ENCODE data around the gene PDE1C. TPM values are rescaled to one million over a fixed set of nuclear protein-coding genes. Genes with fewer than 3 reads are reported as not detected.

Gene PDE1C
- total RNA-seq, 1 donor from 2014 or later: 9.9 TPM

DNA sequence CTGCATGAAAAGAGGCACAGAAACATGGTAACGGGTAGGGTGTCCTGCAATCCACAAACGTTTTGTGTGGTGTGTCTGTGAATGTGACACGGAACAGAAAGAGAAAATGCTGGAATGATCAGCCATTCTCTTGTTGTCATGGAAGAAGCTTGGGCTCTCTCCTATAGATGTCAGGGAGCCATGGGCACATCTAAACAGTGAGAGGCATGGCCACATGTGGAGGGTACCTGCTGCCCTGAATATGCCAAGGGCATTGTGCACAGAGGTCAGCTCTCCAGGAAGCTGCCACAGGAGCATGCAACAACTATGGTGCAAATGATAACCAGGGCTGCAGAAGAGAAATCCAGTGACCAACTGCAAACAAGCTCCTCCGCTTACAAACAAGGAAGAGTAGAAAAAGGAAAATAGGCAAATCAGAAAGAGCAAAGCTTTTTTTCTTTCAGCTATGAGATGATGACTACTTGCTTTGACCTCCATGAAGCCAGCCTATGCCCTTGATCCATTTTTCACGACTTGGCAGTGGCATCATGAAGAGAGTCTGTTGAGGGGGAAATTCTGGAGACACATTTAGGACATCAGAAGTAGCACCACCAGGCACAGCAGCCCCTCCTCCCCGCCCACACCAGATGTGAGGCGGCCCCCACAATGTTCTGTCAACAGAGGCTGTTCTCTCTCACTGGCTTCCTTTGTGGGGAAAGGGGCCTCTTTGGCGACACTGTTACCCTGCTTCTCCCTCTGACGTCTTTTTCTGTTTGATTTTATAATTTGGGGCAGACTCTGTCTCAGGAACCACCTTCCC is 4.8 kb upstream of the PDE1C start:
- DNase-seq: no peak

DNA sequence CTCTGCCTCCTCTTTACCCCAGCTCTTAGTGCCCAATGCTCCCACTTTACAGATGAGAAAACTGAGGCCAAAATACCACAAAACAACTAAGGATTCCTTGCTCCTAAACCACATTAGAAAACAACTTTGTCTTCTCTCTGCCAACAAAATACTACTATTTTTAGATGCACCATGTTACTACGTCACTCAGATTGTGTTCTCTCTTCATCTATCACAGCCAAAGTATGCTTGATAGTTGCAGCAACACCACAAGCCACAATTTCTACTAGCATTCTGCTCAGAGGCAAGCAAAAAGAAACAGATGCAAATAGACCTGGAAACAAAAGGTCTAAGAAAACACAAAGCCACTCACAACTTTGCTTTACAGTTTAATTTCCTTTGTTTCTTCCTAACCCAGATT is 3.3 kb upstream of the PDE1C start:
- DNase-seq: no peak

DNA sequence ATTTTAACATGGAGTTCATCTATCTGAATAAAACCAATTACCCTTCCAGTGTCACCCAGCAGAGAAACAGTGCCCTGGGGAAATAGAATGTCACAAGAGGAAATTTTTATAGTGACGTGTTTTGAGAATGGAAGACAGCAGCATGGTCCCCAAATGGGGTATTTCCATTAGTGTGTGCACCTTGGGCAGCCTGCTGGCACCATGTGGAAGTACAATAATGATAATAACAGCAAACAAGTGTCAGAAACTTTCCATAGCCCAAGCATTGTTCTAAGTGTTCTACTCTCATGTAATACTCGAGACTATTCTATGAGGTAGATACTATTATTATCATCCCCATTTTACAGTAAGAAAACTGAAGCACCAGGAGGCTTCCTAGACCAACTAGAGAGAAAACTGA is 2.2 kb upstream of the PDE1C start:
- DNase-seq: no peak

DNA sequence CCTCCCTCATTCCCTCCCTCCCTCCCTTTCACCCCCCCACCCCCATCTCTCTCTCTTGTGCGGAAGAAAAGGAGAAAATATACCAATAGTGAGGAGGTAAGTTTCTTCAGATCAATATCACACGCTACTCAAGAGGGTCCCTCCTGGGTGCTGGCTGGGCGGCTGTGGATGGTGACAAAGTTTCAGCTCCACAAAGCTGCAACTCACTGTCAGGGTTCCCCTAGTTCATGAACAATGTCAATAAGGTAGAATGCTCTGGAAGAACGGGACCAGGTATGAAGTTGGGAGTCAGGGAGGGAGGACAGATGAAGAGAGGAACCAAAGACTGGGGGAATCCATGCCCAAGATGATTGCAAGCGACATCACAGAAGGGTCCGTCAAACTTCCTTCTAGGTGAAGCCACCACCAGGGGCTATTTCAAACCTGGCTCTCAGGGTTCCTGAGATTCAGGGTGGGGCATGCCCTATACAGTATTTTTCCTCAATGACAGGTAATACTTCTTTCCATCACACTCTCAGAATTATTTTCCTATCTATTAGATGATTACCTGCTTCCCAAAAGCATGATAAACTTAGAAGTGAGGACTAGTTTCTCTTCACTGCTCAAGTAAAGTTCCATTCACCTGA is 1.4 kb upstream of the PDE1C start:
- DNase-seq: no peak

DNA sequence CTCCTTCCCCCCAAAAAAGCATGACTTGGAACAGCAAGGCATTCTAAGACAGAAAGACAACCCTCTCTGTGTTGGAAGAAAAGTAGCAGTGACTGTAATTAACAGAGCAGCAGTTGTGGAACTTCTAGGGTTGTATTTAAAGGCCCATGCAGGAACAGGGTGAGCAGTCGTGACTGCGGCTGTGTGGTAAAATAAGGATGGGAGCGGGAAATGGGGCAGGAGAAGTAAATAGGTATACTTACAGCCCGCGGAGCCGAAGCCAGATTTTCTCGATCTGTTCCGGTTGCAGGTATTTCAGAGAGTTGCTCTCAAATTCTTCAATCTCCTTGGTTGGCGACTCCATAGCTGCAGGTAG is 179 bp downstream of the PDE1C start:
- peak; percentile 30 for DNase-seq

DNA sequence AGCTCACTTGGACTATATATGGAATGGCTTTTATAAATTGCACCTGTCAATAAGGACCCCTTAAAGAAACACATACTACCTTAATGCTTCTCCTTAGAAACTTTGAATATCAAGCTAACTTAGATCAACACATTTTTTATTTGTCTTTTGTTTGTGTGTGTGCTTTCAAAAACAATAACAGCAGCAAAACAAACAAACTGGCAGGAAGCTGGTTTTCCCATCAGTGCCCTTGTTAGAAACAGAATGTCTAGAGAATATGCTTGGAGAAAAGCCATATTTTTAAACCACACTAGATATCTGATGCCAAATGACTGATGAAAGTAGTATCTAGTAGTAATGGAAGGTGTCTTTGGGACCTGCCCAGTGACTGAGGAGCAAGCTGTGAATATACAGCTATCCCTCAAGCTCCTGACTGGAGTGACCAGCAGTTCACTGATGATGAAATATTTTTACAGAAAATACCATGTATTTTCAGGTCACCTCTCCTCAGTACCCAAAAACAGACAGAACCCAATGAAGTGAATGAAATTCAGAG is 1.0 kb downstream of the PDE1C start:
- DNase-seq: no peak

DNA sequence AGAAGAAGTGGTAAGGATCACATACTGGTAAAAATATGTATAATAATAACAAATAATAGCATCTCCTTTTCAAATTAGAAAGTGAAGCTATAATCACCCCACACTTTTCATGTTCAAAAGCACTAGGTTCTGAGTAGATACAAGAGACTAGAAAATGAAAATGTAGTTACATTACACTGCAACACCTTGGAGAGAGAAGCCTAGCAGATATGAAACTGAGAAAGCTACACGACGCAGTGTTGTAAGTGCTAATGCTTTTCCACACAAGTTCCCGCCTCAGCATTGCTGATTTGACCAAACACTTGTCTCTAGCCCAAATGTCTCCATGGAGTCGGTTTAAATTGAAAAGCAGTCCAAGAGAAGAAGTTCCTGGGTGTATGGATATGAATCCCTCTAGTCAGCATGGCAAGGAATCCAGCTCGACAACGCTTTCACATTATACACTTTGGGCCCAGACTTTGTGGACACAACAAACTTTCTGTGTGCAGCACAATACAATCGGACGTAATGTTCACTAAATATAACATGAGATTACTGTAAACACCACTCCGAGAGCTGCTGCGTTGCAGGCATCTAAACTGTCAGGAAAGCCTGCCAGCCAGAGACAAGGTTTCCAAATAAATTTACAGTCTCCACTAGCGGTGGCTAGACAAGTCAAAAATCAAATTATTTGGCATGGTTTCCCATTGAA is 1.7 kb downstream of the PDE1C start:
- DNase-seq: peak; percentile 42

DNA sequence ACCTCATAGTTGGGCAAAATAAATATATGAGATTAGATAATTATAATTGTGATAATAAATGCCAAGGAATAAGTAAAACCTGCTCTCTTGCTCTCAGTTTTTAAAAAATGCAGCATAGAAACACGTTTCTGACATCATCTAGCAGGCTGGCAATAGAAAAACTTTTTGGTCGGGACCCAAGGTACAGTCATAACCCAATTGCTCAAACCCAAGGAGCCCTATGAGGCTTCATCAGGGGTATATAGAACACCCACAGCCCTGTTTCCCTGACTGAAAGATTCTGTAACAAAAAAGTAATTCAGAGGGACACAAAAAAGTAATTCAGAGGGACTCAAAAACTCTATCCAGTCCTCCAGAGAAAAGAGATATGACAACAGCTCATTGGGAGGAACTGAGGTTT is 3.8 kb downstream of the PDE1C start:
- no peak for DNase-seq

DNA sequence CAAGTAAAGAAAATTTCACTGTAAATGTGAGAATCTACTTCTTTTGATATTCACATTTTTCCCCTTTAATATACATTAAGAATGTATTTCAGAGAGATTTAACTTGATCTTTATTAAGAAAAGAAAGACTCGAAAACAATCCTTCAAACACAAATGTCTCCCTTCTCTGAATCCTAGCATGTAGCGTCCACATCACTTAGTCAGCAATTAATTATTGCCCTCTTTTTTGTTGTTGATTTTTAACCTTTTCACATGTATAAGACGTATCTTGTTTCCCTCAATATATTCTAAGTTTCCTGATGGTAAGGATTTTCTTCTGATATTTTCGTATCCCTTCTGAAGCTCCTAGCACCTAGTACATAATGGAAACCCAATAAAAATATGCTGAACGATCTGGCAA is 6.6 kb downstream of the PDE1C start:
- no peak for DNase-seq

DNA sequence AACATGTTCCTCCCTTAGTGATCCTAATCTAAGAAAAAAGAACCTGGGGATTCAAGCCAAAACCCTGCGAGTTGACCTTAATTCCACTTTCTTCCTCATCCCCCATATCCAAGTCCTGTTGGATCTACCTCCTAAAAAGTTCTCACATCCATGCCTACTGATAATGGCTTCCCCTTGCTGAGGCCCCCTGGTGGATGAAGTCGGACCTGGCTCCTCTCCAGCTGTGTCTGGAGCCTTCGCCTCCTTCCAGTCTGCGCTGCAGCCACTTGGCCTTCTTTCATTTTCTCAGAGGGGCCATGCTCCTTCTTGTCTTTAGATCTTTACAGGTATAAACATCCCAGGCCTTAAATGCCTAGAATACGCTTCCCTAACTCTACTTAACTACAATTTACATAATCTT is 8.1 kb downstream of the PDE1C start:
- peak; percentile 72 for DNase-seq

DNA sequence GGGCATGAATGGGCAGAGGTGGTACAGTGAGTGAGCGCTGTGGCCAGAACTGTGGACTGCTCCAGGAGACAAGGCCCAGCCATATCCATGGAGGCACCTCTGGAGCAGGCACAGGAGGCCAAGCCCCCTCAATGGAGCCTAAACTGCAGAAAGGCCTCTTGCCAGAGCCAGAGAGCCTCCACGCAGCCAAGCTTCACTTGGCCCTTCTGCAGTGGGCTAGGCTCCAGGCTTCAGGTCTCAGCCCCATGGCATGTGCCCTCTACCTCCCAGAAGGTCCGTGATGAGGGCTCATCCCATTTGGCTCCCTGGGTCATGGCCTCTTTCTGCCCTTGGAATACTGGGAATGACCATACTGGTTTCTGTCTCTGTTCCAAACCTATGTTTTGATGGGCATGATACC is 8.9 kb downstream of the PDE1C start:
- DNase-seq: no peak

DNA sequence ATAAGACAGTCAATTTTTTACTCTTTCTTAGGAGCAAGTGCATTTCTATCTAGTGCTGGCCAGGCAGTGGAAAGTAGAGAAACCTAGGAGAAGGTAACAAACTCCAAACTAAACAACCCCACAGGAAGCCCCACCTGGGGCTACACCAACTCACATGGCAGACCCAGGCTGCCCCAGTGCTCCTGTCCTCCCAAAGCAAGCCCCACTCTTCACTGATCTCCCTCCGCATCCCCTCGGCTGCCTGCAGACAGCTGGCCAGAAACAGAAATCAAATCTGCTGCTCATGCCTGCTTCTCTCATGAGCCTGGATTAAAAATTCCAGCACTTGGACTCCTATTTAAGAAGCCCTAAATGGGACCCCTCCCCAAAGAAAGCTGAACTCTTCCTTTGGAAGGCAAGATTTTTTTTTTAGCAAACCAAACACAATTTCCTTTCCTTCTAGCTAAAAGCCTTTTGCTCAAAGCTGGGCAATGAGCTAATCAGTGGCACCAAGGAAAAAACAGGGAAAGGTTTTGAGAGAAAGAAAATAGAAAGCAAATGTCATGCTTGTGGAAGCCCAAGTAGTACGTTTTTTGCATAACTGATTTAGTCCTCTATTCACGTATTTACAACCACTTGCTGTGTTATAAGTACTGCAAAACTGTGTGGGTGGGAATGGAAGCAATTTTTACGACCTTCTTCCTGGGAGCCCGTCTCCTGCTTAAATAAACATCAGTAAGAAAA is 10.8 kb downstream of the PDE1C start:
- peak; percentile 75 for DNase-seq

DNA sequence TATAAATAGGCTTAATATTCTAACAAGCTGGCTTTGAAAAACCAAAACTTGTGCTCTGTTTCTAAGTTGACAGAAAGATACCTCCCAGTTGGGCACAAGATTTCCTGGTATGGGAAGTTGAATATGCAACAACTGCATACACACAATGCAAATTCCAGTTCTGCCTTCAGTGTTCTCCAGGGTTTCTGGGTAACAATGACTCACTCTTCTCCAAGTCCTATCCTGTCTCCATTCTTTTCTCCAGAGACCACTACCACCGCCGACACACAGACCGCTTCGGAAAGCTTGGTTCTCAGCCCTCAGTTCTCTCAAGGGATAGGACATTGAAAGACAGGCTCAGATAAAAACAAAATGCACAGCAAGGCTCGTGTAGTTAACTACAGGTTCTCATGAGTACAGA is 12.2 kb downstream of the PDE1C start:
- DNase-seq: peak; percentile 47

DNA sequence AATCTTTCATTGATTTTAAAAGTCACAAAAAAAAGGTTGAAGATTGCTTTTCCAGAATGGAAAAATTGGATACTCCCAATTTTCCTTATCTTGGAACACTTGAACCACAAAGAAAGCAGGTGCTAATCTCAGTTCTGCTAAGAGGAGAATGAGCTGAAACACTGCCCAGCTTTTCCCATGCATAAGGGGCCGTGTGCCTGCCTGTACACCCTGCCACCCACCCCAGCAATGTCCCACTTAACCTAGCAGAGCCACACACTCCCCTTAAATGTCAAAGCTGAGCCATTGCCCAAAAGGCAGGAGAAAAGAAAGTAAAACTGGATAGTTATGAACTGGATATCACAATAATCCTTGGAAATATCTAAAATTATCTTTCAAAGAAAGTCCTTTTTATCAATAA is 13.4 kb downstream of the PDE1C start:
- DNase-seq: no peak

DNA sequence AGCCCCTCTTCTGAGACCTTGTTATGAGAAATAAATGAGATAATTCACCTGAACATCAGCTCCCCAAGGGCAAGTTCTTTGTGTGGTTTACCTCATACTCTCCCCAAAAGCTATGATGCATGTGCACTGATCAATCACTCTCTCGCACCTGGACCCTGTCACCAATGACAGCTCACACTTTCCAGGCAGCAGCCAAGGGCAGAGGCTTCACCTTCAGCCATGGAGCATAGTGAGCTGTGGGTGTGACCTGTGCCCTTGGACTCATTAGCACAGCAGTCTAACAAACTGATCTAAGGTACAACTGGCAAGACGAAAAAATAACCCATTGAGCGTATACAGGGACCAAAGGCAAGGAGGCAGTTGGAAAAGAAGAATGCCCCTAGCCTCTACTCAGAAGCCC is 17.0 kb downstream of the PDE1C start:
- DNase-seq: no peak

DNA sequence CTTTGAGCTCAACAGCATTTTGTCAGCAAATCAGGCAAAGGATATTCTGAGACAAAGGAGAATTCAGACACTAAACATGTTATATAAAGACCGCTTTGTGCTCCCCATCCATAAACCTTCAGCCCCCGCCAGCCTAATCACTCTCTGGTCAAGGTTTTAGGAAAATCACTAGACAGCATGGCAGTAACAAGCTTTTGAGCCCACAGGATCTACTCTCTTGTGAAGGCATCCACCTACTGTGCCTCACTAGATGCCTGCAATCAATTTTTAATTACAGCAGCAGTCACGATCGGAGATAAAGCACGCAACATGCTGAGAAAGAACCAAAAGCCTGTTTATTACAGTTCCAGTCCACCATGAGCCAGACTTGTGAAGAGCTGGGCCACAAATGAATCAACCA is 19.1 kb downstream of the PDE1C start:
- no peak for DNase-seq

DNA sequence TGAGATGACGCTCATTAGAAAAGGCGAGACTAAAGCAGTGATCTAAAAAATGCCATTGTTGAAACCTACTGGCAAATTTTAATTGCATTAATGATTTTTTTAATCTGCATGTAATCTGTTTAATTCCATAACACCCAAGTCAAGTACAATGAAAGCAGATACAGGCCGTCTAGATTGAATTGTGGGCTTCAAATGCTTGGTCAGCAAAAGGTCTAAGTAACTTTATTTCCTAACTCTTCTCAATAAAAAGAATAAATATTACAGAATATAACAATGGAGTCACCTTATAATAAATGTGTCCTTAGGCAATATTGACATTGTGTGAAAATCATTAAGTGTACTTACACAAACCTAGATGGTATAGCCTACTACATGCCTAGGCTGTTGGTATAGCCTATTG is 20.6 kb downstream of the PDE1C start:
- DNase-seq: no peak

DNA sequence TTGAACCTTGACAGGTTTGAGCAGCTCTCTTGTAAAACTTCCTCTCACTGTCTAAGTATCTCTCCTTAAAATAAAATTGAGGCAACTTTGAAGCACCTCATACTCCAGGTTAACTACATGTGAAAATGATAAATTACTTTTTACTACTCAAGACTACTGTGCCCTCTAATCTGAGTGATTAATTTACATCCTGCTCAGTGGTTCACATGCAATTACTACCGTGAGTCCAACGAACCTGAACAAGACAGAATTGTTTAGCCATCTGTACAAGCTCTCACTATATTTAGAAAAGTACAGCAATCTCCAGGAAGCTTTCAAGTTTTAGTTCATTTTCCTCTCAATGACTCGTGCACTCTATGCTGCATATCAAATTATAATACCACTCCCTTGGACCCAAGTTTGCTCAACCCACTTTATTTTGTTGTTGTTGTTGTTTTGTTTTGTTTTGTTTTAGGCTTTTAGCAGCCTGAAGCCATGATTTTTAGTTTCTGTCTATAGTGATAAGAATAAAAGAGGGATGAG is 21.2 kb downstream of the PDE1C start:
- no peak for DNase-seq

DNA sequence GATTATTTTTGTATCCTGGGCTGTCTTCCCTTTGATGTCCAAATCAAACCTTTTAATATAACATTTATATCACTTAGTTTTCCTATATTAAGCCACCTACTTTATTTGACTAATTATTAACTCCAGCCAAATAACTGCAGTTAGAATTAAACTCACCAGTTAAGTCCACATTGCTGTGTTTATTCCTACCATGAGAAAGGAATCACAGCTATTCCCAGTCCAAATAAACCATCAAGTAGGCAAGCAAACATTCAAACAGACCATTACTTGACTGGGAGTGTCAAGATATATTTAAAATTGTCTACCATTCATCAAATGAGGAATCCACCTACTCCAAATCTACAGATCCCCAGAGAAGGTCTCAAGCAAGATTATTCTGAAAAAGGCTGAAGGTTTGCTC is 22.4 kb downstream of the PDE1C start:
- no peak for DNase-seq

DNA sequence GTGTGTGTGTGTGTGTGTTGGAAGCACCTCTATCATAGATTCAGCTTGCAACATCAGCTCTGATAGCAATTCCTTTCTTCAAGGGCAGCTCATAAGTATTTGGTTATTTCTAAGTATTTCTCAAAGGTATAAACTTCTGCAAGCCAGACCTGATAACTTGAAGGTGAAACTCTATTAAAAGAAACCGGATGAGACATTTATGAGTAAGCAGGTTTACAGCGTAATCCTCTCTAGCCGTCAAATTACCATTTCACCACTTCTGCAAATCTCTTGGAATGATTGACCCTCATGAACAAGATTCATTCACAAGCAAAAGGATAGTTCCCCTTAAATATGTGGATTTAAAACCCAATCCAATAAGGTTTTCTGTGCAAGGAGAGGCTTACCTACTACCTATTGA is 23.1 kb downstream of the PDE1C start:
- DNase-seq: no peak

DNA sequence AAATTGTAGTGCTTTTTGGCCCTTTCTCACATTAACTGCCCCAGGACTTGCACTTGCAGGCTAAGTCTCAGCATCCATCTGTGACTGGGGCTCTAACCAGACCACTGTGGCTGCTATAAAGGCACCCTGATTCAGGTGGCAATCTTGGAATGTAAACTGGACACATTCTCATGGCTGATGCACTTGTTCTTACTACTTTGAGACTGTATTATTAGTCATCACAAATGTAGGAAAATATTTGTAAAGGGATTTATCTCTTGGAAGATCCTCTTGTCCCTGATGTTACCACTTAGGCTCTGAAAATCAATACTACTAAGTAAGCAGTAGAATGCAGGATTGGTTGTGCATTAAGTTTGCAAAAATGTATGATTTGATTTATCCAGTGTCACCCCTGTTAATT is 25.0 kb downstream of the PDE1C start:
- DNase-seq: no peak

DNA sequence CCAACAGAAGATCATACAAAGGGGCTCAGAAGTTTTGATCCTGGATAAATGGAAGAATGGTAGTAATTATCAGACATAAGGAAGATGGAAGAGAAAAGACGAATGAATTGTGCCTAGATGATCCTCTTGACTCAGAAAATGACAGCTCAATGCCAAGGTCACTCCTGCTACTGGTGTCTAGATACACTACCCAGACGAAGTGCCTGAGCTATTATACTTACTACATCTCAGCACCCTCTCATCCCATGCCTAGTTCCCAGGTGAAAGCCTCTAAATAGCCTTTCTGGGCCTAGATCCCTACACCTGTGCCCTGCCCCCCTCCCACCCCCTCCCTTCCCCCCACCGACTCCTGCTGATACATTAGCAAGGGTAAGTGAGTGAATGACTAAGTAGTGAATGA is 25.5 kb downstream of the PDE1C start:
- no peak for DNase-seq

DNA sequence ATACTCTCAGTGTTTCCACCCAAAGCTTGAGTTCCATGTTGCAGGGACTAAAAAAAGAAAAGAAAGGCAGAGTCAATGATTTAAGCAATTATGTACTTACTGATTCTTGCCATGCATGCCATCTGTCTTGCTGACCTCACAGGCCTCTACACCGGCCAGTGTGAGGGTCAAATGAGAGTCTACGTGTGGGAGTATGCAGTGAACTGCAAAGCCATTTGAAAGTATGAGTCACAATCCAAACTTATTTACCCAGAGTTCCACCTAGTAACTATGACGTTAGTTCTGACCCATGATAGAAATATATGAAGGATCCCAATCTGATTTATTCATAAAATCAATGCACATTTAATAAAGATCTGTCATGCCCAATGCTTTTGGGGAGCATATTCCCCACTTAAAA is 26.5 kb downstream of the PDE1C start:
- no peak for DNase-seq

Measured in tongue (tissue), 2 donors.